Naive thymus-derived CD4-positive, alpha-beta T cell (primary cell): Measurements from ENCODE around the gene GRPEL1. TPM values are rescaled to one million over a fixed set of nuclear protein-coding genes. Genes with fewer than 3 reads are reported as not detected.

Source experiments
- ATAC-seq: fragments of 150-1000 bp; cut with Tn5 transposase; 2 replicates; pipeline ENCODE4 v1.10.0; 2021; ENCODE audit warnings: mild to moderate bottlenecking, moderate library complexity
- CTCF ChIA-PET: fragments of 350-600 bp; sonication (Branson Sonifier 250); formaldehyde crosslinking; loops from one replicate; lab custom pipeline; 2021; ENCODE audit warnings: antibody characterized with exemption; lab: Charles Lee
- POLR2A ChIA-PET: fragments of 350-600 bp; sonication (Branson Sonifier 250); formaldehyde crosslinking; loops from one replicate; lab custom pipeline; 2021; ENCODE audit warnings: antibody characterized with exemption, inconsistent platforms; lab: Charles Lee
- DNase-seq, 9 donors: peaks; one replicate each; pipeline versions ENCODE4 v3.0.0 to v3.0.0-alpha.2; 2020 to 2022; ENCODE audit warnings: mixed read lengths in 1 of 9
- H3K27ac ChIP-seq: one replicate; pipeline ENCODE4 v1.7.0; 2013; ENCODE audit warnings: mild to moderate bottlenecking, low read depth, low read length, moderate library complexity
- H3K27me3 ChIP-seq, 2 donors: one replicate each; pipeline ENCODE4 v1.7.0; 2013; ENCODE audit warnings: low read length in 2 of 2, mild to moderate bottlenecking in 2 of 2, moderate library complexity in 2 of 2; ENCODE audit not compliant: control insufficient read depth in 2 of 2, insufficient read depth in 2 of 2
- H3K36me3 ChIP-seq, 3 experiments: 1 replicate in 2 of 3; 2 replicates in 1 of 3; pipeline ENCODE4 v1.7.0; 2013; ENCODE audit warnings: low read length in 3 of 3, mild to moderate bottlenecking in 3 of 3, moderate library complexity in 1 of 3; ENCODE audit not compliant: insufficient read depth in 3 of 3, control insufficient read depth in 2 of 3
- H3K4me1 ChIP-seq, 2 donors: one replicate each; pipeline ENCODE4 v1.7.0; 2013; ENCODE audit warnings: low read length in 2 of 2, mild to moderate bottlenecking in 2 of 2, moderate library complexity in 1 of 2; ENCODE audit not compliant: control insufficient read depth in 2 of 2, insufficient read depth in 2 of 2
- H3K4me3 ChIP-seq: 2 replicates; pipeline ENCODE4 v1.7.0; 2013; ENCODE audit warnings: mild to moderate bottlenecking, low read length
- H3K9me3 ChIP-seq, 3 experiments: 1 replicate in 2 of 3; 2 replicates in 1 of 3; pipeline ENCODE4 v1.7.0; 2013; ENCODE audit warnings: low read length in 3 of 3; ENCODE audit not compliant: control insufficient read depth in 2 of 3
- H3K27ac Mint-ChIP-seq, 9 donors: one replicate each; pipeline ENCODE4 v1.8.0; 2020 to 2022; ENCODE audit warnings: mixed read lengths in 9 of 9, mild to moderate bottlenecking in 8 of 9, moderate library complexity in 5 of 9, inconsistent platforms in 2 of 9
- H3K27me3 Mint-ChIP-seq, 5 donors: one replicate each; pipeline ENCODE4 v1.8.0; 2021 to 2022; ENCODE audit warnings: mixed read lengths in 5 of 5, mild to moderate bottlenecking in 1 of 5
- H3K36me3 Mint-ChIP-seq, 5 donors: one replicate each; pipeline ENCODE4 v1.8.0; 2020 to 2022; ENCODE audit warnings: mixed read lengths in 5 of 5, mild to moderate bottlenecking in 3 of 5, inconsistent platforms in 1 of 5
- H3K4me1 Mint-ChIP-seq, 7 donors: one replicate each; pipeline ENCODE4 v1.8.0; 2020 to 2022; ENCODE audit warnings: mixed read lengths in 7 of 7, mild to moderate bottlenecking in 3 of 7, inconsistent platforms in 1 of 7
- H3K4me3 Mint-ChIP-seq, 10 donors: one replicate each; pipeline ENCODE4 v1.8.0; 2020 to 2022; ENCODE audit warnings: mild to moderate bottlenecking in 10 of 10, mixed read lengths in 10 of 10, moderate library complexity in 6 of 10, inconsistent platforms in 2 of 10
- H3K9me3 Mint-ChIP-seq, 11 donors: one replicate each; pipeline ENCODE4 v1.8.0; 2020 to 2022; ENCODE audit warnings: mixed read lengths in 11 of 11, mild to moderate bottlenecking in 4 of 11, inconsistent platforms in 1 of 11, moderate library complexity in 1 of 11
- intact Hi-C, 2 donors: fragments of 100-400 bp; cut with micrococcal nuclease; formaldehyde crosslinking; loops; one replicate each; pipeline ENCODE4 v1.15.1; 2023
- polyA plus RNA-seq, 2 donors: library from polyadenylated mRNA; unstranded; fragments of 300-500 nt; fragmentation: Illumina TruSeq; gene quantifications; one replicate each; pipeline ENCODE4 v1.2.3, GENCODE V29; 2021
- total RNA-seq, 6 experiments: library from RNA in 5 of 6; stranded (reverse) in 5 of 6; gene quantifications; 1 replicate in 5 of 6; 2 replicates in 1 of 6; pipeline ENCODE4 v1.2.3 and lab custom pipeline; 2021 to 2026

Gene GRPEL1
- total and polyA plus RNA-seq, 7 experiments from 2014 or later, result 34.5 to 53.3 (median 45.0) TPM

- H3K4me3 Mint-ChIP-seq, result peak overlapping the region in 8 of 10 donors; percentile 15 to 47 (median 22)
- ATAC-seq (no peak), DNase-seq (no peak)
- CTCF ChIA-PET, result interaction anchor here (0.9 to 1.0 kb wide), 2 partner anchors 9 to 179 kb away, joined by 3 read pairs; partner anchors contain the start of gene TADA2B
- H3K27me3 ChIP-seq, result no peaks in the 10 kb centered on the region
- peaks cover 21 to 54% (median 40%) of the 10 kb centered on the region in 7 donors for H3K4me1 Mint-ChIP-seq
- H3K4me3 ChIP-seq, result no peak overlapping the region
- H3K27ac Mint-ChIP-seq, result peak overlapping the region in 8 of 9 donors; percentile 4 to 78 (median 54)
- POLR2A ChIA-PET, result interaction anchor here (0.7 to 1.4 kb wide), 2 partner anchors 9 to 15 kb away, joined by 3 to 13 read pairs; partner anchors contain the start of genes GRPEL1 and TADA2B
- peaks cover 7 to 17% of the 10 kb centered on the region in 2 donors for H3K4me1 ChIP-seq
- H3K27ac ChIP-seq, result no peak overlapping the region
- no peaks in the 10 kb centered on the region for H3K27me3 Mint-ChIP-seq
- peaks cover 6 to 21% (median 9%) of the 10 kb centered on the region in 5 donors for H3K36me3 Mint-ChIP-seq
- H3K36me3 ChIP-seq, result peaks cover 5 to 69% (median 12%) of the 10 kb centered on the region in 3 experiments
- intact Hi-C loops, result no loop called here
- no peaks in the 10 kb centered on the region for H3K9me3 Mint-ChIP-seq
- no peaks in the 10 kb centered on the region for H3K9me3 ChIP-seq
These were observed 15.6 kb downstream of the GRPEL1 start for GRCh38 chr4:7052313-7052712.

- CTCF ChIA-PET, result interaction anchor here (1.0 kb wide), 1 partner anchor 8 kb away, joined by 3 read pairs; the partner anchor contains the start of gene TADA2B
- Mint-ChIP-seq H3K4me1 (peaks cover 25 to 58% (median 44%) of the 10 kb centered on the region in 7 donors), H3K36me3 (peaks cover 6 to 21% (median 9%) of the 10 kb centered on the region in 5 donors), H3K27ac (peak overlapping the region in 2 of 9 donors; percentile 43 to 51), H3K4me3 (no peak overlapping the region), H3K27me3 (no peaks in the 10 kb centered on the region), H3K9me3 (no peaks in the 10 kb centered on the region)
- Histone ChIP-seq H3K36me3 (peaks cover 5 to 69% (median 12%) of the 10 kb centered on the region in 3 experiments), H3K9me3 (no peaks in the 10 kb centered on the region), H3K4me1 (peaks cover 11 to 21% of the 10 kb centered on the region in 2 donors), H3K27ac (no peak overlapping the region), H3K27me3 (no peaks in the 10 kb centered on the region), H3K4me3 (no peak overlapping the region)
- POLR2A ChIA-PET, result interaction anchor here (1.4 kb wide), 1 partner anchor 15 kb away, joined by 13 read pairs; the partner anchor contains the start of gene GRPEL1
- ATAC-seq (no peak), DNase-seq (no peak)
- intact Hi-C loops, result no loop called here
These were observed 16.0 kb downstream of the GRPEL1 start for GRCh38 chr4:7051905-7052304.

- H3K27me3 ChIP-seq, result no peaks in the 10 kb centered on the region
- CTCF ChIA-PET, result no interaction called here
- POLR2A ChIA-PET, result interaction anchor here (0.6 to 1.0 kb wide), 2 partner anchors 9 to 403 kb away, joined by 4 read pairs; no protein-coding TSS in a partner anchor
- no peak for DNase-seq
- H3K9me3 Mint-ChIP-seq, result no peaks in the 10 kb centered on the region
- no peak overlapping the region for H3K4me3 Mint-ChIP-seq
- H3K9me3 ChIP-seq, result no peaks in the 10 kb centered on the region
- H3K27me3 Mint-ChIP-seq, result no peaks in the 10 kb centered on the region
- H3K36me3 ChIP-seq, result peaks cover 5 to 69% (median 12%) of the 10 kb centered on the region in 3 experiments
- peaks cover 4 to 24% (median 9%) of the 10 kb centered on the region in 5 donors for H3K36me3 Mint-ChIP-seq
- peaks cover 19 to 29% of the 10 kb centered on the region in 2 donors for H3K4me1 ChIP-seq
- peaks cover 33 to 66% (median 52%) of the 10 kb centered on the region in 7 donors for H3K4me1 Mint-ChIP-seq
- peak overlapping the region in 1 of 9 donors; percentile 56 for H3K27ac Mint-ChIP-seq
- H3K4me3 ChIP-seq, result no peak overlapping the region
- intact Hi-C loops, result no loop called here
- ATAC-seq, result no peak
- H3K27ac ChIP-seq, result no peak overlapping the region
These were observed 16.7 kb downstream of the GRPEL1 start for GRCh38 chr4:7051144-7051495.

- Histone ChIP-seq H3K4me3 (no peak overlapping the region), H3K4me1 (peaks cover 24 to 34% of the 10 kb centered on the region in 2 donors), H3K27ac (no peak overlapping the region), H3K9me3 (no peaks in the 10 kb centered on the region), H3K36me3 (peaks cover 5 to 69% (median 12%) of the 10 kb centered on the region in 3 experiments), H3K27me3 (no peaks in the 10 kb centered on the region)
- ChIA-PET POLR2A (interaction anchor here (0.6 to 1.0 kb wide), 3 partner anchors 9 to 402 kb away, joined by 4 read pairs; no protein-coding TSS in a partner anchor), CTCF (no interaction called here)
- peak overlapping the region in 2 of 9 donors; percentile 56 for H3K27ac Mint-ChIP-seq
- H3K4me3 Mint-ChIP-seq, result peak overlapping the region in 1 of 10 donors; percentile 30
- intact Hi-C loops, result no loop called here
- DNase-seq, result no peak
- no peaks in the 10 kb centered on the region for H3K27me3 Mint-ChIP-seq
- ATAC-seq, result no peak
- no peaks in the 10 kb centered on the region for H3K9me3 Mint-ChIP-seq
- peaks cover 37 to 71% (median 57%) of the 10 kb centered on the region in 7 donors for H3K4me1 Mint-ChIP-seq
- peaks cover 4 to 21% (median 7%) of the 10 kb centered on the region in 5 donors for H3K36me3 Mint-ChIP-seq
These were observed 17.3 kb downstream of the GRPEL1 start for GRCh38 chr4:7050481-7051143.

GRCh38 chr4:7049739-7050138, 18.1 kb downstream of the GRPEL1 start:
- no peaks in the 10 kb centered on the region for H3K9me3 ChIP-seq
- H3K36me3 ChIP-seq, result peaks cover 0 to 64% (median 11%) of the 10 kb centered on the region in 3 experiments
- no peak overlapping the region for H3K27ac ChIP-seq
- ChIA-PET CTCF (interaction anchor here (0.6 kb wide), 1 partner anchor 9 kb away, joined by 3 read pairs; no protein-coding TSS in a partner anchor), POLR2A (interaction anchor here (0.6 kb wide), 1 partner anchor 12 kb away, joined by 4 read pairs; no protein-coding TSS in a partner anchor)
- Mint-ChIP-seq H3K4me1 (peaks cover 46 to 80% (median 66%) of the 10 kb centered on the region in 7 donors), H3K36me3 (peaks cover 7 to 21% (median 9%) of the 10 kb centered on the region in 5 donors), H3K4me3 (peak overlapping the region in 1 of 10 donors; percentile 30), H3K9me3 (peaks cover 0 to 2% (median 0%) of the 10 kb centered on the region in 11 donors), H3K27ac (peak overlapping the region in 2 of 9 donors; percentile 43 to 63), H3K27me3 (no peaks in the 10 kb centered on the region)
- H3K4me3 ChIP-seq, result no peak overlapping the region
- intact Hi-C loops, result no loop called here
- ATAC-seq (no peak), DNase-seq (no peak)
- H3K4me1 ChIP-seq, result peaks cover 33 to 43% of the 10 kb centered on the region in 2 donors
- no peaks in the 10 kb centered on the region for H3K27me3 ChIP-seq

GRCh38 chr4:7049295-7049694, 18.6 kb downstream of the GRPEL1 start:
- no peaks in the 10 kb centered on the region for H3K9me3 ChIP-seq
- H3K4me1 ChIP-seq, result peaks cover 38 to 47% of the 10 kb centered on the region in 2 donors
- intact Hi-C loops, result no loop called here
- DNase-seq, result no peak
- no peak overlapping the region for H3K4me3 ChIP-seq
- no peak for ATAC-seq
- no peak overlapping the region for H3K4me3 Mint-ChIP-seq
- H3K4me1 Mint-ChIP-seq, result peaks cover 51 to 84% (median 67%) of the 10 kb centered on the region in 7 donors
- H3K27ac Mint-ChIP-seq, result peak overlapping the region in 3 of 9 donors; percentile 42 to 63 (median 43)
- ChIA-PET POLR2A (no interaction called here), CTCF (interaction anchor here (0.6 to 0.8 kb wide), 2 partner anchors 9 to 18 kb away, joined by 3 to 4 read pairs; no protein-coding TSS in a partner anchor)
- H3K9me3 Mint-ChIP-seq, result peaks cover 0 to 3% (median 0%) of the 10 kb centered on the region in 11 donors
- H3K27me3 Mint-ChIP-seq, result no peaks in the 10 kb centered on the region
- H3K27ac ChIP-seq, result no peak overlapping the region
- peaks cover 4 to 19% (median 5%) of the 10 kb centered on the region in 5 donors for H3K36me3 Mint-ChIP-seq
- no peaks in the 10 kb centered on the region for H3K27me3 ChIP-seq
- peaks cover 0 to 60% (median 6%) of the 10 kb centered on the region in 3 experiments for H3K36me3 ChIP-seq
